GM18519 (cell line): ENCODE measurements around the gene CLPSL2.

Experiments used
- ATAC-seq: cut with Tn5 transposase; IDR thresholded peaks from one replicate; pipeline ENCODE4 v1.9.1; 2021; ENCODE audit warnings: mild to moderate bottlenecking, moderate library complexity; ENCODE audit not compliant: unreplicated experiment, low FRiP score

The CLPSL2 gene

GRCh38 chr6:35786272-35786671, 9.9 kb downstream of the CLPSL2 start:
- no peak for ATAC-seq

GRCh38 chr6:35786810-35787209, 10.4 kb downstream of the CLPSL2 start:
- ATAC-seq, result no peak

- no peak for ATAC-seq
Observed at GRCh38 chr6:35787266-35788218, 11.1 kb downstream of the CLPSL2 start.

- no peak for ATAC-seq
Observed at GRCh38 chr6:35788423-35788982, 12.1 kb downstream of the CLPSL2 start.

- ATAC-seq, result no peak
Observed at GRCh38 chr6:35790683-35791082, 14.3 kb downstream of the CLPSL2 start.

- ATAC-seq, result no peak
Observed at GRCh38 chr6:35794536-35795452, 18.4 kb downstream of the CLPSL2 start.

- no peak for ATAC-seq
Observed at GRCh38 chr6:35795453-35796071, 19.2 kb downstream of the CLPSL2 start.

GRCh38 chr6:35796236-35796635, 19.8 kb downstream of the CLPSL2 start:
- ATAC-seq, result no peak

GRCh38 chr6:35797837-35798526, 21.6 kb downstream of the CLPSL2 start:
- no peak for ATAC-seq

GRCh38 chr6:35798706-35799105, 22.3 kb downstream of the CLPSL2 start:
- no peak for ATAC-seq

- no peak for ATAC-seq
Observed at GRCh38 chr6:35801148-35801547, 24.8 kb downstream of the CLPSL2 start.

- ATAC-seq, result no peak
Observed at GRCh38 chr6:35804996-35805736, 28.8 kb downstream of the CLPSL2 start, which contains the start of gene LHFPL5. Gene LHFPL5 (plus strand): TSS chr6:35805352. CDS start chr6:35805671, 319 bp downstream.

- no peak for ATAC-seq
Observed at GRCh38 chr6:35808688-35809087, 32.3 kb downstream of the CLPSL2 start.

- no peak for ATAC-seq
Observed at GRCh38 chr6:35809809-35810208, 33.4 kb downstream of the CLPSL2 start.

- ATAC-seq, result no peak
Observed at GRCh38 chr6:35810971-35811698, 34.7 kb downstream of the CLPSL2 start.

GRCh38 chr6:35811699-35811995, 35.2 kb downstream of the CLPSL2 start:
- ATAC-seq, result no peak

- ATAC-seq, result no peak
Observed at GRCh38 chr6:35817515-35817914, 41.1 kb downstream of the CLPSL2 start.

GRCh38 chr6:35823601-35824000, 47.2 kb downstream of the CLPSL2 start:
- no peak for ATAC-seq
